Measurements from ENCODE around the gene UBE2I. TPM values are rescaled to one million over a fixed set of nuclear protein-coding genes. Genes with fewer than 3 reads are reported as not detected.

UBE2I gene
- total and polyA plus RNA-seq, 2 of the 4 experiments (the other 2 are of a cell fraction), result 30.8 to 140 TPM

- Histone ChIP-seq H3K18ac (ENCODE audit: low read depth, low read length) (no peak overlapping the region), H3K4me1 (ENCODE audit: control insufficient read depth, insufficient read depth, low read length) (peaks cover 8% of the 10 kb centered on the region), H3K9ac (ENCODE audit: low read depth, low read length) (no peak overlapping the region), H2AK5ac (ENCODE audit: low read depth, low read length) (no peak overlapping the region), H3K4me3 (ENCODE audit: insufficient read depth, low read depth, low read length) (no peak overlapping the region), H2BK15ac (ENCODE audit: low read depth, low read length) (no peak overlapping the region), H3K27ac (ENCODE audit: insufficient read depth, low read length) (no peak overlapping the region), H4K91ac (ENCODE audit: insufficient read depth, low read depth, low read length) (no peak overlapping the region), H4K5ac (ENCODE audit: low read depth, low read length) (no peak overlapping the region), H3K9me3 (ENCODE audit: control insufficient read depth, insufficient read depth, low read length) (no peaks in the 10 kb centered on the region), H2BK5ac (ENCODE audit: low read depth, low read length, poor library complexity, severe bottlenecking) (no peak overlapping the region), H3K23ac (ENCODE audit: low read depth, low read length) (no peak overlapping the region), H3K9me1 (ENCODE audit: insufficient read depth, low read length) (no peaks in the 10 kb centered on the region), H3K4ac (ENCODE audit: low read depth, low read length) (no peak overlapping the region), H3K36me3 (ENCODE audit: control insufficient read depth, insufficient read depth, low read length) (peaks cover 25% of the 10 kb centered on the region), H3K4me2 (ENCODE audit: low read depth, low read length) (no peak overlapping the region), H2BK120ac (ENCODE audit: low read depth, low read length) (no peak overlapping the region), H4K20me1 (ENCODE audit: insufficient read depth, low read length) (peaks cover 4% of the 10 kb centered on the region; the same call in 1 of the 2 replicates), H3K56ac (ENCODE audit: extremely low read depth, insufficient read depth, low read length) (no peak overlapping the region), H3K14ac (replicated peaks; ENCODE audit: low read depth, low read length) (no peak overlapping the region), H4K8ac (ENCODE audit: low read depth in 2 of 2, low read length in 2 of 2) (no peak overlapping the region), H2AFZ (replicated peaks; ENCODE audit: low read length, poor library complexity) (no peak overlapping the region), H3K27me3 (ENCODE audit: control insufficient read depth, insufficient read depth, low read length) (no peaks in the 10 kb centered on the region), H2BK20ac (ENCODE audit: low read depth, low read length) (no peak overlapping the region), H3K79me1 (ENCODE audit: low read depth in 1 of 2, low read length in 2 of 2) (peaks cover 11 to 29% of the 10 kb centered on the region in 2 experiments; a peak in 3 of 4 replicates), H2AK9ac (replicated peaks; ENCODE audit: low read depth, low read length, poor library complexity) (peak overlapping the region; percentile 65)
- CTCF ChIA-PET, result no interaction called here
- POLR2A ChIA-PET (ENCODE audit: unreplicated experiment), result no interaction called here
- ATAC-seq (ENCODE audit: low read depth) (no peak), DNase-seq (no peak)
- in situ Hi-C loops (cut with MboI; ENCODE audit: low sequenced_read_pairs), result no loop called here
- WGBS, 2 experiments (ENCODE audit: extremely low coverage in 2 of 2, insufficient read length in 1 of 2), result 93% methylated on average over 10 of the region's 31 CpGs; no CpG with 5 or more reads in 1 of the 2 experiments
- BruUV-seq (replicated peaks), result no TSS peak
- TF ChIP-seq, protein P1, sequence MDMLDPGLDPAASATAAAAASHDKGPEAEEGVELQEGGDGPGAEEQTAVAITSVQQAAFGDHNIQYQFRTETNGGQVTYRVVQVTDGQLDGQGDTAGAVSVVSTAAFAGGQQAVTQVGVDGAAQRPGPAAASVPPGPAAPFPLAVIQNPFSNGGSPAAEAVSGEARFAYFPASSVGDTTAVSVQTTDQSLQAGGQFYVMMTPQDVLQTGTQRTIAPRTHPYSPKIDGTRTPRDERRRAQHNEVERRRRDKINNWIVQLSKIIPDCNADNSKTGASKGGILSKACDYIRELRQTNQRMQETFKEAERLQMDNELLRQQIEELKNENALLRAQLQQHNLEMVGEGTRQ (IDR thresholded peaks at IDR 0.05; ENCODE audit: low read depth, low read length), result no peak
- no peak for TF ChIP-seq RCOR1 (IDR thresholded peaks at IDR 0.05; ENCODE audit: insufficient replicate concordance, low read length)
- TF ChIP-seq MAZ (IDR thresholded peaks at IDR 0.05; ENCODE audit: borderline replicate concordance, low read depth, low read length), result no peak
- no peak for TF ChIP-seq MXI1 (IDR thresholded peaks at IDR 0.05; ENCODE audit: borderline replicate concordance, low read depth, low read length)
- TF ChIP-seq RFX5 (IDR thresholded peaks at IDR 0.05; ENCODE audit: low read depth, low read length), result no peak
- dilution Hi-C loops (cut with HindIII; ENCODE audit: low sequenced_read_pairs, unreplicated experiment), result no loop called here
- intact Hi-C loops (cut with micrococcal nuclease), result no loop called here
These were observed 37.9 kb downstream of the UBE2I start for GRCh38 chr16:1347286-1347855.
